K562 (cell line): ENCODE data around the gene DOK4. TPM values are rescaled to one million over a fixed set of nuclear protein-coding genes. Genes with fewer than 3 reads are reported as not detected.

ENCODE experiments used
- ATAC-seq: fragments of 200-7000 bp; cut with Tn5 transposase; 3 replicates; pipeline ENCODE4 v1.9.1; 2020; ENCODE audit warnings: moderate library complexity
- BruUV-seq: library from RNA; stranded (reverse); fragments of 400-500 nt; replicated peaks from 2 replicates; lab custom pipeline; 2021; lab: Mats Ljungman, UMichigan
- CTCF ChIA-PET: fragments of 300-600 bp; formaldehyde crosslinking; extraction: SDS; loops from one replicate; lab custom pipeline; 2021; ENCODE audit warnings: low intra/inter-chr PET ratio; lab: Yijun Ruan, JAX
- POLR2A ChIA-PET: fragments of 300-600, 350-650 bp; sonication (Branson Sonifier 250); formaldehyde crosslinking; extraction: SDS; loops from one replicate; lab custom pipeline; 2021; ENCODE audit warnings: antibody characterized with exemption, inconsistent platforms; lab: Yijun Ruan, JAX
- DNase-seq, 4 experiments: peaks; one replicate each; pipeline versions ENCODE4 v3.0.0 to v3.0.0-alpha.2; 2011 to 2018; ENCODE audit warnings: low spot score in 3 of 4, mixed read lengths in 3 of 4; ENCODE audit errors: extremely low read depth in 1 of 4
- FAIRE-seq: peaks from 2 replicates; lab custom pipeline; 2011; peaks lifted over from hg19 to GRCh38; lab: Jason Lieb, UNC
- H2AFZ ChIP-seq: 2 replicates; pipeline ENCODE4 v1.6.0; 2011; ENCODE audit warnings: low read depth, low read length, control low read depth, inconsistent platforms
- H3K27ac ChIP-seq: fragments of 200-600 bp; 3 replicates; pipeline ENCODE4 v1.8.0; 2011; ENCODE audit warnings: low read depth, mild to moderate bottlenecking, control low read depth, inconsistent platforms, low read length, moderate library complexity, mixed read lengths; ENCODE audit errors: extremely low read depth
- H3K27me3 ChIP-seq, 2 experiments: fragments of 300-600 bp in 1 of 2; 2 replicates in 1 of 2; 3 replicates in 1 of 2; pipeline versions ENCODE4 v1.6.0 to v1.8.0; 2011; ENCODE audit warnings: inconsistent platforms in 2 of 2, low read length in 2 of 2, mild to moderate bottlenecking in 1 of 2, mixed read lengths in 1 of 2, moderate library complexity in 1 of 2; ENCODE audit not compliant: control insufficient read depth in 2 of 2, insufficient read depth in 2 of 2
- H3K36me3 ChIP-seq: fragments of 300-600 bp; 3 replicates; pipeline ENCODE4 v1.8.0; 2011; ENCODE audit warnings: mild to moderate bottlenecking, low read length, inconsistent platforms; ENCODE audit not compliant: control insufficient read depth, insufficient read depth
- H3K4me1 ChIP-seq, 2 experiments: fragments of 200-600 bp in 1 of 2; replicated peaks in 1 of 2; 2 replicates in 1 of 2; 3 replicates in 1 of 2; pipeline versions ENCODE4 v1.5.1 to v1.8.0; 2011; ENCODE audit warnings: inconsistent platforms in 2 of 2, low read length in 2 of 2, mild to moderate bottlenecking in 1 of 2, mixed read lengths in 1 of 2, moderate library complexity in 1 of 2; ENCODE audit not compliant: control insufficient read depth in 2 of 2, insufficient read depth in 2 of 2
- H3K4me2 ChIP-seq: 2 replicates; pipeline ENCODE4 v1.6.1; 2011; ENCODE audit warnings: low read length, control low read depth, inconsistent platforms, mixed read lengths; ENCODE audit not compliant: insufficient read depth
- H3K4me3 ChIP-seq: fragments of 200-600 bp; sonication (generic), shearing (Covaris generic); 2 replicates; pipeline ENCODE4 v1.5.1; 2016; ENCODE audit warnings: control low read depth, inconsistent platforms
- H3K79me2 ChIP-seq: fragments of 200-600 bp; 3 replicates; pipeline ENCODE4 v1.8.0; 2011; ENCODE audit warnings: low read length, inconsistent platforms; ENCODE audit not compliant: control insufficient read depth, insufficient read depth
- H3K9ac ChIP-seq, 2 experiments: 2 replicates each; pipeline versions ENCODE4 v1.6.0 to v1.6.1; 2011; ENCODE audit warnings: low read depth in 2 of 2, low read length in 2 of 2, control low read depth in 1 of 2, inconsistent platforms in 1 of 2, mild to moderate bottlenecking in 1 of 2, mixed read lengths in 1 of 2; ENCODE audit not compliant: insufficient read depth in 1 of 2
- H3K9me1 ChIP-seq: one replicate; pipeline ENCODE4 v1.6.0; 2011; ENCODE audit warnings: inconsistent platforms, mild to moderate bottlenecking, low read length, moderate library complexity; ENCODE audit not compliant: control insufficient read depth, insufficient read depth
- H3K9me3 ChIP-seq: replicated peaks from 2 replicates; pipeline ENCODE4 v1.5.1; 2011; ENCODE audit warnings: low read depth, low read length, inconsistent platforms; ENCODE audit not compliant: control insufficient read depth, insufficient read depth
- H4K20me1 ChIP-seq: replicated peaks from 2 replicates; pipeline ENCODE4 v1.6.1; 2011; ENCODE audit warnings: low read length, inconsistent platforms, mixed read lengths; ENCODE audit not compliant: control insufficient read depth, insufficient read depth
- CTBP1 ChIP-seq: fragments of 450-650 bp; IDR thresholded peaks from 2 replicates; pipeline ENCODE4 v1.6.1; 2016; ENCODE audit warnings: borderline replicate concordance
- DPF2 ChIP-seq: fragments of 450-650 bp; IDR thresholded peaks from 2 replicates; pipeline ENCODE4 v1.6.1; 2016
- ETV1 ChIP-seq: fragments of 450-650 bp; conservative IDR thresholded peaks from 2 replicates; pipeline ENCODE4 v1.6.1; 2016; ENCODE audit warnings: missing genetic modification characterization, control low read depth, low read depth, missing compliant biosample characterization
- FOSL1 ChIP-seq: fragments of 200-800 bp; sonication (Bioruptor generic); conservative IDR thresholded peaks from 2 replicates; pipeline ENCODE4 v1.6.1; 2016; ENCODE audit warnings: missing genetic modification characterization, missing compliant biosample characterization
- HNRNPLL ChIP-seq: fragments of 200-400 bp; formaldehyde crosslinking; IDR thresholded peaks from 2 replicates; pipeline ENCODE4 v1.6.1; 2017; ENCODE audit warnings: low read length, low read depth, mild to moderate bottlenecking; ENCODE audit not compliant: poor library complexity, severe bottlenecking
- JUND ChIP-seq, 2 experiments: IDR thresholded peaks; 2 replicates in 1 of 2; 3 replicates in 1 of 2; pipeline ENCODE4 v1.6.1; 2011; ENCODE audit warnings: borderline replicate concordance in 2 of 2, low read depth in 2 of 2, low read length in 2 of 2, improper control_type of control experiment in 1 of 2, missing biosample characterization in 1 of 2, missing genetic modification characterization in 1 of 2, missing genetic modification reagents in 1 of 2
- KAT8 ChIP-seq: fragments of 450-650 bp; IDR thresholded peaks from 2 replicates; pipeline ENCODE4 v1.6.1; 2016; ENCODE audit warnings: low read depth, mild to moderate bottlenecking
- NCOR1 ChIP-seq: fragments of 450-650 bp; IDR thresholded peaks from 2 replicates; pipeline ENCODE4 v1.6.1; 2016; ENCODE audit warnings: mild to moderate bottlenecking, moderate library complexity
- RBFOX2 ChIP-seq: fragments of 200-400 bp; formaldehyde crosslinking; IDR thresholded peaks from 2 replicates; pipeline ENCODE4 v1.6.1; 2017; ENCODE audit warnings: low read depth, mild to moderate bottlenecking, low read length, moderate library complexity
- RCOR1 ChIP-seq, 2 experiments: IDR thresholded peaks; 2 replicates each; pipeline ENCODE4 v1.6.1; 2012; ENCODE audit warnings: low read depth in 2 of 2, low read length in 2 of 2, borderline replicate concordance in 1 of 2, improper control_type of control experiment in 1 of 2
- VEZF1 ChIP-seq: fragments of 200-800 bp; sonication (Bioruptor generic); IDR thresholded peaks from 2 replicates; pipeline ENCODE4 v1.6.1; 2017; ENCODE audit warnings: missing genetic modification characterization, missing compliant biosample characterization
- WGBS: fragments of 100-300 bp; shearing (Covaris generic); methylation state at CpG from one replicate; pipeline ENCODE4 v1.1.6; 2016; ENCODE audit warnings: low coverage, mixed read lengths; ENCODE audit not compliant: insufficient coverage; ENCODE audit errors: missing lambda C conversion rate; 5-methylcytosine and 5-hydroxymethylcytosine counted together
- in situ Hi-C: fragments of 300-500 bp; cut with MboI; formaldehyde crosslinking; loops from 4 replicates; pipeline ENCODE4 v1.15.0; 2018; ENCODE audit warnings: inconsistent platforms, mixed read lengths
- intact Hi-C: fragments of 100-400 bp; cut with micrococcal nuclease; formaldehyde crosslinking; loops from 2 replicates; pipeline ENCODE4 v1.14.2; 2022
- polyA plus RNA-seq, 8 experiments: library from polyadenylated mRNA; depleted of rRNA in 4 of 8; stranded (reverse) in 5 of 8; unstranded in 3 of 8; fragments of >200 nt; fragmentation: Nextera tagmentation in 2 of 8; fragmentation: Illumina TruSeq in 1 of 8; extraction: Ambion mirVana in 2 of 8; extraction: Trizol in 1 of 8; gene quantifications; 2 replicates each; pipeline versions ENCODE4 v1.2.1 to v1.2.3, GENCODE V29; 2011 to 2014; ENCODE audit warnings: inconsistent platforms in 1 of 8, missing spikeins in 1 of 8
- total RNA-seq, 7 experiments: library from RNA; depleted of rRNA in 6 of 7; stranded (reverse); fragments of >200 nt in 6 of 7; fragmentation: Illumina TruSeq in 2 of 7; extraction: Trizol in 2 of 7; gene quantifications; 2 replicates each; pipeline versions ENCODE4 v1.2.1 to v1.2.3, GENCODE V29; 2011 to 2021; ENCODE audit warnings: low replicate concordance in 1 of 7
- TF ChIP-seq, protein P1 (sequence below), 2 experiments: IDR thresholded peaks; 2 replicates each; pipeline ENCODE4 v1.6.1; 2011; ENCODE audit warnings: borderline replicate concordance in 1 of 2, control low read depth in 1 of 2, low read depth in 1 of 2, low read length in 1 of 2, mild to moderate bottlenecking in 1 of 2, mixed read lengths in 1 of 2, moderate library complexity in 1 of 2; ENCODE audit not compliant: insufficient read depth in 1 of 2, insufficient read length in 1 of 2, poor library complexity in 1 of 2, severe bottlenecking in 1 of 2; ENCODE audit errors: extremely low read depth in 1 of 2
- TF ChIP-seq, protein P2 (sequence below), 2 experiments: fragments of 450-650 bp in 1 of 2; sonication (generic) in 1 of 2; formaldehyde crosslinking in 1 of 2; IDR thresholded peaks in 1 of 2; conservative IDR thresholded peaks in 1 of 2; 2 replicates each; pipeline versions ENCODE4 v1.6.1 to v1.8.1; 2016 to 2023; ENCODE audit warnings: mild to moderate bottlenecking in 2 of 2, moderate library complexity in 2 of 2, inconsistent platforms in 1 of 2, missing genetic modification reagents in 1 of 2
- TF ChIP-seq, protein P3 (sequence below): fragments of 450-650 bp; IDR thresholded peaks from 2 replicates; pipeline ENCODE4 v1.6.1; 2016; ENCODE audit warnings: low read depth, mild to moderate bottlenecking, moderate library complexity
- TF ChIP-seq, protein P4 (sequence below): sonication (generic); formaldehyde crosslinking; IDR thresholded peaks from 2 replicates; pipeline ENCODE4 v1.8.0; 2023; ENCODE audit warnings: mild to moderate bottlenecking, missing genetic modification reagents

DOK4 gene
- total and polyA plus RNA-seq, 9 of the 15 experiments (the other 6 are each of a cell fraction or from before 2014, with no cell fraction given) = 0.10 to 14.4 (median 8.3) TPM

GRCh38 chr16:57530104-57530521, 43.8 kb upstream of the DOK4 start:
- CTCF ChIA-PET = no interaction called here
- no peaks in the 10 kb centered on the region for H3K9me1 ChIP-seq
- POLR2A ChIA-PET = interaction anchor here (0.6 to 0.7 kb wide), 2 partner anchors 22 to 35 kb away, joined by 3 read pairs; no protein-coding TSS in a partner anchor
- no peaks in the 10 kb centered on the region; a peak in 1 of 5 replicates for H3K27me3 ChIP-seq
- in situ Hi-C loops (no loop called here), intact Hi-C loops (no loop called here)
- DNase-seq (peak in 2 of 4 experiments; percentile 56 to 69), ATAC-seq (peak; percentile 71), FAIRE-seq (peak; percentile 88)
- WGBS = 9% methylated on average over 7 of the region's 7 CpGs
- no TSS peak for BruUV-seq
- no peak overlapping the region for H3K27ac ChIP-seq
- peak overlapping the region in 1 of 2 experiments; percentile 65; a peak in 1 of 4 replicates for H3K9ac ChIP-seq
- peaks cover 22 to 53% of the 10 kb centered on the region in 2 experiments for H3K4me1 ChIP-seq
- H2AFZ ChIP-seq = no peak overlapping the region
- H3K9me3 ChIP-seq = no peaks in the 10 kb centered on the region
- no peaks in the 10 kb centered on the region for H4K20me1 ChIP-seq
- no peak overlapping the region for H3K4me2 ChIP-seq
- no peak overlapping the region for H3K4me3 ChIP-seq
- H3K36me3 ChIP-seq = no peaks in the 10 kb centered on the region
- H3K79me2 ChIP-seq = no peaks in the 10 kb centered on the region
- 0 out of 2 replicates have a peak, but pooled peaks have one; percentile 44 for TF ChIP-seq CTBP1
- TF ChIP-seq, protein P1, sequence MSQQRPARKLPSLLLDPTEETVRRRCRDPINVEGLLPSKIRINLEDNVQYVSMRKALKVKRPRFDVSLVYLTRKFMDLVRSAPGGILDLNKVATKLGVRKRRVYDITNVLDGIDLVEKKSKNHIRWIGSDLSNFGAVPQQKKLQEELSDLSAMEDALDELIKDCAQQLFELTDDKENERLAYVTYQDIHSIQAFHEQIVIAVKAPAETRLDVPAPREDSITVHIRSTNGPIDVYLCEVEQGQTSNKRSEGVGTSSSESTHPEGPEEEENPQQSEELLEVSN (IDR thresholded peaks at IDR 0.05; ENCODE audit: borderline replicate concordance in 1 of 2, extremely low read depth in 1 of 2, insufficient read depth in 1 of 2, insufficient read length in 1 of 2, low read depth in 1 of 2, low read length in 1 of 2, poor library complexity in 1 of 2, severe bottlenecking in 1 of 2) = peak in 1 of 2 experiments; percentile 15
- TF ChIP-seq, protein P2, sequence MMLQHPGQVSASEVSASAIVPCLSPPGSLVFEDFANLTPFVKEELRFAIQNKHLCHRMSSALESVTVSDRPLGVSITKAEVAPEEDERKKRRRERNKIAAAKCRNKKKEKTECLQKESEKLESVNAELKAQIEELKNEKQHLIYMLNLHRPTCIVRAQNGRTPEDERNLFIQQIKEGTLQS (IDR thresholded peaks at IDR 0.05) = peak; percentile 65
- TF ChIP-seq, protein P2 (CRISPR knock-in tag; conservative IDR thresholded peaks at IDR 0.05) = no peak
- no peak for TF ChIP-seq KAT8
- TF ChIP-seq HNRNPLL = no peak
- peak; percentile 84 for TF ChIP-seq JUND (IDR thresholded peaks at IDR 0.05; ENCODE audit: borderline replicate concordance, low read depth, low read length)
- peak; percentile 72; the same call in 2 of the 3 replicates for TF ChIP-seq JUND (tag; IDR thresholded peaks at IDR 0.05; ENCODE audit: borderline replicate concordance, low read depth, low read length)
- TF ChIP-seq, protein P3, sequence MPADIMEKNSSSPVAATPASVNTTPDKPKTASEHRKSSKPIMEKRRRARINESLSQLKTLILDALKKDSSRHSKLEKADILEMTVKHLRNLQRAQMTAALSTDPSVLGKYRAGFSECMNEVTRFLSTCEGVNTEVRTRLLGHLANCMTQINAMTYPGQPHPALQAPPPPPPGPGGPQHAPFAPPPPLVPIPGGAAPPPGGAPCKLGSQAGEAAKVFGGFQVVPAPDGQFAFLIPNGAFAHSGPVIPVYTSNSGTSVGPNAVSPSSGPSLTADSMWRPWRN = no peak
- TF ChIP-seq, protein P4, sequence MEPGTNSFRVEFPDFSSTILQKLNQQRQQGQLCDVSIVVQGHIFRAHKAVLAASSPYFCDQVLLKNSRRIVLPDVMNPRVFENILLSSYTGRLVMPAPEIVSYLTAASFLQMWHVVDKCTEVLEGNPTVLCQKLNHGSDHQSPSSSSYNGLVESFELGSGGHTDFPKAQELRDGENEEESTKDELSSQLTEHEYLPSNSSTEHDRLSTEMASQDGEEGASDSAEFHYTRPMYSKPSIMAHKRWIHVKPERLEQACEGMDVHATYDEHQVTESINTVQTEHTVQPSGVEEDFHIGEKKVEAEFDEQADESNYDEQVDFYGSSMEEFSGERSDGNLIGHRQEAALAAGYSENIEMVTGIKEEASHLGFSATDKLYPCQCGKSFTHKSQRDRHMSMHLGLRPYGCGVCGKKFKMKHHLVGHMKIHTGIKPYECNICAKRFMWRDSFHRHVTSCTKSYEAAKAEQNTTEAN (CRISPR knock-in tag) = no peak
- TF ChIP-seq VEZF1 (CRISPR knock-in tag) = peak; percentile 34
- TF ChIP-seq NCOR1 = no peak
- TF ChIP-seq ETV1 (tag) = peak; percentile 85
- 0 out of 2 replicates have a peak, but pooled peaks have one; percentile 26 for TF ChIP-seq DPF2
- peak in 1 of 2 experiments; percentile 47; a peak in 1 of 4 replicates for TF ChIP-seq RCOR1 (IDR thresholded peaks at IDR 0.05; ENCODE audit: borderline replicate concordance in 1 of 2, low read depth in 2 of 2, low read length in 2 of 2)
- TF ChIP-seq FOSL1 (tag) = peak; percentile 68
- TF ChIP-seq RBFOX2 = no peak
